Measurements from ENCODE around the gene CFAP73. TPM values are rescaled to one million over a fixed set of nuclear protein-coding genes. Genes with fewer than 3 reads are reported as not detected.

The CFAP73 gene
- total RNA-seq, 3 donors from 2014 or later: 0.29 to 0.46 (median 0.38) TPM

DNA sequence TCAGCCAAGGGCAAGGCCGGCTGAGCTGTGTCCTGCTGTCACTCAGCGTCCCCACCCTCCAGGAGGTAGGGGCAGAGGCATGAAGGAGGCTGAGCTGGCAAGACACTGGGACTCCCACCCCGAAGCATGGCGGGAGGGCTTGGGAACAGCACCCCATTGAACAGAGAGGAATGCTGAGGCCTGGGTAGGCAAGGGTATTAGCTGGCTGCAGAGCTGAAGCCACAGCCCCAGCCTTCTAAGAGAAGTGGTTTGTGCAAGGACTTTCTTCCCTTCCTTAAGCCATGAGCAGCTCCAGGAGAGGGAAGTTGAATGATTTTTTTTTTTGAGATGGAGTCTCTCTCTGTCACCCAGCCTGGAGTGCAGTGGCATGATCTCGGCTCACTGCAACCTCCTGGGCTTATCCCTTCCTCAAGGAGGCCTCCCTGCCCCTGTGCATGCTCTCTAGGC lies 6.6 kb upstream of the CFAP73 start:
- Mint-ChIP-seq H3K9me3 (peaks cover 5% of the 10 kb centered on the region), H3K4me1 (ENCODE audit: low read depth) (peaks cover 3% of the 10 kb centered on the region), H3K27me3 (ENCODE audit: low read depth) (no peaks in the 10 kb centered on the region), H3K4me3 (no peak overlapping the region), H3K36me3 (ENCODE audit: insufficient read depth) (no peaks in the 10 kb centered on the region)
- no peak for DNase-seq
- no peak for ATAC-seq

DNA sequence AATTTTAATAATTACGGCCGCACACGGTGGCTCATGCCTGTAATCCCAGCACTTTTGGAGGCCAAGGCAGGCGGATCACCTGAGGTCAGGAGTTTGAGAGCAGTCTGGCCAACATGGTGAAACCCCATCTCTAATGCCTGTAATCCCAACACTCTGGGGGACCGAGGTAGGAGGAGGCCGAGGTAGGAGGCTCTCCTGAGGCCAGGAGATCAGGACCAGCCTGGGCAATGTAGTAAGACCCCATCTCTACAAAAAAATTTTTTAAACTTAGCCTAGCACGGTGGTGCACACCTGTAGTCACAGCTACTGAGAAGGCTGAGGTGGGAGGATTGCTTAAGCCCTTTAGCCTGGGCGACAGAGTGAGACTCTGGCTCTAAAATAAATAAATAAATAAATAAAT lies 5.6 kb upstream of the CFAP73 start:
- Mint-ChIP-seq H3K4me1 (ENCODE audit: low read depth) (peaks cover 3% of the 10 kb centered on the region), H3K9me3 (peaks cover 5% of the 10 kb centered on the region), H3K4me3 (no peak overlapping the region), H3K27me3 (ENCODE audit: low read depth) (no peaks in the 10 kb centered on the region), H3K36me3 (ENCODE audit: insufficient read depth) (no peaks in the 10 kb centered on the region)
- no peak for ATAC-seq
- no peak for DNase-seq

DNA sequence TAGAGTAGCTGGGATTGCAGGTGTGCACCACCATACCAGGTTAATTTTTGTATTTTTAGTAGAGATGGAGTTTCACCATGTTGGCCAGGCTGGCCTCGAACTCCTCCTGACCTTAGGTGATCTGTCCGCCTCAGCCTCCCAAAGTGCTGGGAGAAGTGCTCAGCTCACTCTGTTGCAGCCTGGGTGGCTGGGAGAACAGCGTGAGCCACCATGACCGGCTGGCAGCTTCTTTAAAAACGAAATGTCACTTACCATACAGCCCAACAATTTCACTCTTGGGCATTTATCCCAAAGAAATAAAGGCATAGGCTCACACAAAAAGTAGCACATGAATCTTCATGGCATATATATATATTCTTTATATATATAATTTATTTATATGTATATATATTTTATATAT lies 4.7 kb upstream of the CFAP73 start:
- peaks cover 5% of the 10 kb centered on the region for H3K9me3 Mint-ChIP-seq
- H3K4me3 Mint-ChIP-seq: no peak overlapping the region
- ATAC-seq (no peak), DNase-seq (no peak)
- peaks cover under 1% of the 10 kb centered on the region for H3K27me3 Mint-ChIP-seq (ENCODE audit: low read depth)
- H3K4me1 Mint-ChIP-seq (ENCODE audit: low read depth): peaks cover 3% of the 10 kb centered on the region
- H3K36me3 Mint-ChIP-seq (ENCODE audit: insufficient read depth): no peaks in the 10 kb centered on the region

DNA sequence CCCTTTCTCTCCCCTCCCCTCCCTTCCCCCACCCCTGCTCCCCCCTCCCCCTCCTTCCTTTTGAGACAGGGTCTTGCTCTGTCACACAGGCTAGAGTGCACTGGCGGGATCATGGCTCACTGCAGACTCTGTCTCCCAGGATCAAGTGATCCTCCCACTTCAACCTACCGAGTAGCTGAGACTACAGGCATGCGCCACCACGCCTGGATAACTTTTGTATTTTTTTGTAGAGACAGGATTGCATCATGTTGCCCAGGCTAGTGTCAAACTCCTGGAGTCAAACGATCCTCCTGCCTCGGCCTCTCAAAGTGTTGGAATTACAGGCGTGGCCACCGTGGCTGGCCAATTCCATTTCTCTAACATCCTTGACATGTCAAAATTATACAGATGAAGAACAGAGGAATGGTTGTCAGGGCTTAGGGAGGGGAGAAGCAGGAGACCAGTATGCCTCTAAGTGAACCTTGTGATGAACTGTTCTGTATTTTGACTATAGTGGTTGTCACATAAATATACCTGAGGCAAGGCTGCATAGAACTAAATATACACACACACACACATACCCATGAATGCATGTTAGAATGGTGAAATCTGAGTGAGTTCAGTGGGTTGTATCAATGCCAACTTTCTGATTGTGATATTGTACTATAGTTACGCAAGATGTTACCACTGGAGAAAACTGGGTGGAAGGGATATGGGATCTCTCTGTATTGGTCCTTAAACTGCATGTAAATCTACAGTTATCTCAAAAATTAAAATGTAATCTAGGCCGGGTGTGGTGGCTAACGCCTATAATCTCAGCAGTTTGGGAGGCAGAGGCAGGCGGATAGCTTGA lies 3.6 kb upstream of the CFAP73 start:
- ATAC-seq (no peak), DNase-seq (no peak)
- H3K36me3 Mint-ChIP-seq (ENCODE audit: insufficient read depth): no peaks in the 10 kb centered on the region
- peaks cover 5% of the 10 kb centered on the region for H3K9me3 Mint-ChIP-seq
- H3K4me1 Mint-ChIP-seq (ENCODE audit: low read depth): peaks cover 3% of the 10 kb centered on the region
- peaks cover 6% of the 10 kb centered on the region for H3K27me3 Mint-ChIP-seq (ENCODE audit: low read depth)
- no peak overlapping the region for H3K4me3 Mint-ChIP-seq

DNA sequence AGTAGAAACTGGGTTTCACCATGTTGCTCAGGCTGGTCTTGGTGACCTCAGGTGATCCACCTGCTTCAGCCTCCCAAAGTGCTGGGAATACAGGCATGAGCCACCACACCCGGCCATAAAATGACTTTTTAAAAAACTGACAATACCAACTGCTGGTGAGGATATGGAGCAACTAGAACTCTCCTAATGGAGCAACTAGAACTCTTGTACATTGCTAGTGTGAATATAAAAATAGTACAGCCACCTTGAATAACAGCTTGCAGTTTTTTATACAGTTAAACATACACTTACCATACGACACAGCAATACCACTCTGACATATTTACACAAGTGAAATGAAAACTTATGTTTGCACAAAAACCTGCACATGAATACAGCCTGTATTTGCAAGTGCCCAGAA lies 2.5 kb upstream of the CFAP73 start:
- peaks cover 6% of the 10 kb centered on the region for H3K27me3 Mint-ChIP-seq (ENCODE audit: low read depth)

DNA sequence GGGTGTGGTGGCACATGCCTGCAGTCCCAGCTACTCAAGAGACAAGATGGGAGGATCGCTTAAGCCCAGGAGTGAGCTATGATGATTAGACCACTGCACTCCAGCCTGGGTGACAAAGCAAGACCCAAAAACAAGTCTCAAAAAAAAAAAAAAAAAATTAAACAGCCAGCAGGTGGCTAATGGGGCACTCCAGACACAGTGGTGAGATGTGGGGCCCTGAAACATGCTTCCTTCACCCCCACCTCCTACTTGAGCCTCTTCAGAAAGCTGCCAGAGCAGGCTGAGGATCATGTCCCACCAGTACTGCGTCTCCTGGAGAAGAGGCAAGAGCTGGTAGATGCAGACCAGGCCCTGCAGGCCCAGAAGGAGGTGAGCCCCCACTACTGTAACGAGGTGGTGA lies 2.1 kb downstream of the CFAP73 start:
- peaks cover 5% of the 10 kb centered on the region for H3K9me3 Mint-ChIP-seq
- no peaks in the 10 kb centered on the region for H3K36me3 Mint-ChIP-seq (ENCODE audit: insufficient read depth)
- DNase-seq (no peak), ATAC-seq (no peak)
- H3K4me1 Mint-ChIP-seq (ENCODE audit: low read depth): peaks cover 17% of the 10 kb centered on the region
- peak overlapping the region; percentile 75 for H3K4me3 Mint-ChIP-seq
- peaks cover 11% of the 10 kb centered on the region for H3K27me3 Mint-ChIP-seq (ENCODE audit: low read depth)

More for the DNA sequence above, 2.5 kb upstream of the CFAP73 start:
- Mint-ChIP-seq H3K9me3 (peaks cover 5% of the 10 kb centered on the region), H3K4me1 (ENCODE audit: low read depth) (peaks cover 5% of the 10 kb centered on the region), H3K36me3 (ENCODE audit: insufficient read depth) (no peaks in the 10 kb centered on the region), H3K4me3 (no peak overlapping the region)
- ATAC-seq (no peak), DNase-seq (no peak)

DNA sequence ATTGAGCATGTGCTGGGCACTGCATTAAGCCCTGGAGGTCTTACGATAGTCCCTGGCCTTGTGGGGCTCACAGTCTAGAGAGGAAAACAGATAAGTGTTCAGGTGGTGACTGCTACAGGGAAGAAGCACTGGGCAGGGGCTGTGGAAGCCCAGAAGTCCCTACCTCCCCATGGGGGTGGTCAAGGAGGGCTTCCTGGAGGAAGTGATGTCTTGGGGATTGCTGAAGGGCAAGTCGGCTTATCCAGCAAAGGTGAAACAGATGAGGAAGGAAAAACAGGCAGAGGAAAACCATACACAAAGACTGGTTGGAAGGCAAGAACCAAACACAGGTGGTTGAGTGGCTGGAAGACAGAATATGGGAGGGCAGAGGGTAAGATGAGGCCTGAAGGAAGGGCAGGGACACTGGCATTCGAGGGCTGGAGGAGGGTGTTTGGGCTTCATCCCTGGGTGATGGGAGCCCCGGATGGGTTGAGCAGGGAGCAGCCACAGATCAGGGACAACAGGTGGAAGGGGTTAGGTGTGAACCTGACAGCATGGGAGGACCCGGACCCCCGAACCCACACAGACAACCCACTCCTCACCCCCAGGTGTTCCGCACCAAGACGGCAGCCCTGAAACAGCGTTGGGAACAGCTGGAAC lies 2.8 kb downstream of the CFAP73 start:
- ATAC-seq (no peak), DNase-seq (no peak)
- H3K9me3 Mint-ChIP-seq: peaks cover 2% of the 10 kb centered on the region
- peaks cover 21% of the 10 kb centered on the region for H3K4me1 Mint-ChIP-seq (ENCODE audit: low read depth)
- peaks cover 3% of the 10 kb centered on the region for H3K36me3 Mint-ChIP-seq (ENCODE audit: insufficient read depth)
- H3K27me3 Mint-ChIP-seq (ENCODE audit: low read depth): peaks cover 11% of the 10 kb centered on the region
- peak overlapping the region; percentile 75 for H3K4me3 Mint-ChIP-seq

DNA sequence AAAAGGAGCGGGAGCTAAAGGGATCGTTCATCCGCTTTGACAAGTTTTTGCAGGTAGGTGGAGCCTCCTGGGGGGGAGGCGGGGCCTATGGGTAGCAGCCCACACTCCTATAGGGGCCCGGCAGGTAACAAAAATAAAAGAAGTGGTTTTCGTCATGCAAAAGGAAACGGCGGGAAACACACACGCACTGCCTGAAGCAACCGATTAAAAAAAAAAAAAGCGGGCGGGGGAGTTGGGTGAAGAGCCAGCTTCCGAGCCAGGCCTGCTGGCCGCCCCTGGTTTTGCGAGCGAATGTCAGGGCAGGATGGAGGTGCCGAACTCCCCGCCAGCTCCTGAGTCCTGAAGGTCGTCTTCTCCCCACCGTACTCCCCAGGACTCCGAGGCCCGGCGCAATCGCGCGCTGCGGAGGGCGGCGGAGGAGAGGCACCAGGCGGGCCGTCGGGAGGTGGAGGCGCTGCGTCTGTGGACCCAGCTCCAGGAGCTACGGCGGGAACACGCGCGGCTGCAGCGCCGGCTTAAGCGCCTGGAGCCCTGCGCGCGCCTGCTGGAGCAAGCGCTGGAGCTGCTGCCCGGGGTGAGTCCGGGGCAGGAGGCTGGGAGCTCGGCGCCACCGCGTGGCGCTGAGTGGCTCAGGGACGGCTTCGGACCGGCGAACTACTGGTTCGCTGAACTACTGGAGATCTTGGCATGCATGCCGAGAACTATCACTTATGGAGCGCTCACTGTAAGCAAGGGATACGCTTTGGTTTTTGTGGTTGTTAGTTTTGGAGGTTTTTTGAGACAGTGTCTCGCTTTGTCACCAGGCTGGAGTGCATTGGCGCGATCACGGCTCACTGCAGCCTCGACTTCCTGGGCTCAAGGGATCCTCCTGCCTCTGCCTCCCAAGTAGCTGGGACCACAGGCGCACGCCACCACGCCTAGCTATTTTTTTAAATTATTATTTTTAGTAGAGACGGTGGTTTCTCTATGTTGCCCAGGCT lies 3.6 kb downstream of the CFAP73 start:
- peaks cover 3% of the 10 kb centered on the region for H3K36me3 Mint-ChIP-seq (ENCODE audit: insufficient read depth)
- peak; percentile 68 to 72 for ATAC-seq
- DNase-seq: peak; percentile 54
- peaks cover 22% of the 10 kb centered on the region for H3K4me1 Mint-ChIP-seq (ENCODE audit: low read depth)
- H3K9me3 Mint-ChIP-seq: no peaks in the 10 kb centered on the region
- peak overlapping the region; percentile 75 for H3K4me3 Mint-ChIP-seq
- peaks cover 11% of the 10 kb centered on the region for H3K27me3 Mint-ChIP-seq (ENCODE audit: low read depth)

DNA sequence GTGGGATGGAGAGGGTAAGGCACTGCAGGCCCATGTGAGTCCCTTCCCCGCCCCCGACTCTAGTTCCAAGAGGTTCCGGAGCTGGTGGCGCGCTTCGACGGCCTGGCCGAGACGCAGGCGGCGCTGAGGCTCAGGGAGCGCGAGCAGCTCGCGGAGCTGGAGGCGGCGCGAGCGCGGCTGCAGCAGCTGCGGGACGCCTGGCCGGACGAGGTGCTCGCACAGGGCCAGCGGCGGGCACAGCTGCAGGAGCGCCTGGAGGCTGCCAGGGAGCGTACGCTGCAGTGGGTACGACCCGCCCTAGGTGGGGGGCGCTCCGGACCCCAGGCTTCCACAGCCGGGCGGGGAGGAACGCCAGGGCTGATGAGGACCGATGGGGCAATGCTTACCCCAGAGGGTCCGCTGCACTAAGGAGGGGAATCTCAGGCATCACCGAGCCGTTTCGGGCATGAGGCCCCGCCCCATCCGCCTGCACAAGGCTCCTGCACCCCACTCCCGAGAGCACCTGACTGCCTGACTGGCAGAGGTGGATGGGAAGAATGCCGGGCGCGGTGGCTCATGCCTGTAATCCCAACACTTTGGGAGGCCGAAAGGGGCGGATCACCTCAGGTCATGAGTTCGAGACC lies 4.9 kb downstream of the CFAP73 start:
- Mint-ChIP-seq H3K4me3 (peak overlapping the region; percentile 40), H3K9me3 (no peaks in the 10 kb centered on the region), H3K36me3 (ENCODE audit: insufficient read depth) (peaks cover 6% of the 10 kb centered on the region), H3K4me1 (ENCODE audit: low read depth) (peaks cover 22% of the 10 kb centered on the region), H3K27me3 (ENCODE audit: low read depth) (peaks cover 11% of the 10 kb centered on the region)
- peak in 1 of 2 donors; percentile 7 for ATAC-seq
- no peak for DNase-seq

DNA sequence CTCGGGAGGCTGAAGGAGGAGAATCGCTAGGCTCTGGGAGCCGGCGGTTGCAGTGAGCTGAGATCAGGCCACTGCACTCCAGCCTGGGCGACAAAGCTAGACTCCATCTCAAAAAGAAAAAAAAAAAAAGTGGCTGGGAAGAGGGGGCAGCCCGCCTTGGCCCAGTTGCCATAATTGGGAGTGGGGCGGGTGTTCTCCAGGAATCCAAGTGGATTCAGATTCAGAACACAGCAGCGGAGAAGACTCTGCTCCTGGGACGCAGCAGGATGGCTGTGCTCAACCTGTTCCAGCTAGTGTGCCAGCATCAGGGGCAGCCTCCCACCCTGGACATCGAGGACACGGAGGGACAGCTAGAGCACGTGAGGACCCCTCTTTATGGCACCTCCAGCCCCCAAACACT lies 5.5 kb downstream of the CFAP73 start:
- Mint-ChIP-seq H3K9me3 (no peaks in the 10 kb centered on the region), H3K36me3 (ENCODE audit: insufficient read depth) (peaks cover 7% of the 10 kb centered on the region), H3K4me1 (ENCODE audit: low read depth) (peaks cover 22% of the 10 kb centered on the region), H3K4me3 (no peak overlapping the region), H3K27me3 (ENCODE audit: low read depth) (peaks cover 9% of the 10 kb centered on the region)
- DNase-seq (no peak), ATAC-seq (no peak)

DNA sequence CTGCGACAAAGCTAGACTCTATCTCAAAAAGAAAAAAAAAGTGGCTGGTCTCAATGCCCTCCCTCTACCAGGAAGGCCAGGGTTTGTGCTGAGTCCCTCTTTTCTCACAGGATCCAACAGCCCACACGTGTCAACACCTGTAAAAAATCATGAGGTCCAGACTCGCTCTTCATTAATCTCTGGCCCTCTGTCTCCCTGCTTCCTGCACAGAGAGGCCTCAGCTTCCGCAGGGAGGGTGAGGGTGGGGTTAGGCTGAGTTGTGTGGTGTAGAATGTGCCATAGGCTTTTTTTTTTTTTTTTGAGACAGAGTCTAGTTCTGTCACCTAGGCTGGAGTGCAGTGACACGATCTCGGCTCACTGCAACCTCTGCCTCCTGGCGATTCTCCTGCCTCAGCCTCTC lies 6.1 kb downstream of the CFAP73 start:
- Mint-ChIP-seq H3K9me3 (no peaks in the 10 kb centered on the region), H3K4me1 (ENCODE audit: low read depth) (peaks cover 22% of the 10 kb centered on the region), H3K36me3 (ENCODE audit: insufficient read depth) (peaks cover 10% of the 10 kb centered on the region), H3K27me3 (ENCODE audit: low read depth) (peaks cover 5% of the 10 kb centered on the region), H3K4me3 (no peak overlapping the region)
- ATAC-seq (no peak), DNase-seq (no peak)

DNA sequence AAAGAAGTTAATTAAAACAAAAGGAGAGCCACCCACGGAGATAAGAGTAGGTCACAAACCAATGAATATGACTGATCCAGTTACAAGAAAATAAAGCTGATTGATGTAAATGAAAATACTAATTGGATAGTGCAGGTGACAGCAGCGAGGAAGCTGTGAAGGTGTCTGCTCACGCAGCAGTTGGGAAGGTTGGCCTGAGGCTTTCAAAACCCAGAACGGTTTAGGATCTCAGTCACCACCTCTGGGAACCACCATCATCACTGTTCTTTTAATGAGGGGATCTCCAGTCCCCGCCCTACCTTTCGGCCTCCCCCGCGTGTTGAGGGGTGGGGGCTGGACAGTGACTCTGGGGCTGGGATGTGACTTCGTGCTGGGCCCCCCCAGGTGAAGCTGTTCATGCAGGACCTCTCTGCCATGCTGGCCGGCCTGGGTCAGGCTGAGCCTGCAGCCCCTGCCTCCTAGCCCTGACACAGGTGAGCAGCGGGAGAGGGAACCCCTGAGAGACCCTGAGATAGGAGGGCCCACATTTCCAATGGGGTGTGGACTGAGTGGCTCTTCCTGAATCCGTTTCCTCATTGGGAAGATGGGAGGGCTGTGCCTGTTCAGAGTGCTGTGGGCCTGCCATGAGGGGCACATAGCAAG lies 7.8 kb downstream of the CFAP73 start:
- Mint-ChIP-seq H3K4me3 (no peak overlapping the region), H3K27me3 (ENCODE audit: low read depth) (peaks cover 2% of the 10 kb centered on the region), H3K4me1 (ENCODE audit: low read depth) (peaks cover 17% of the 10 kb centered on the region), H3K36me3 (ENCODE audit: insufficient read depth) (peaks cover 21% of the 10 kb centered on the region), H3K9me3 (no peaks in the 10 kb centered on the region)
- no peak for DNase-seq
- ATAC-seq: no peak

DNA sequence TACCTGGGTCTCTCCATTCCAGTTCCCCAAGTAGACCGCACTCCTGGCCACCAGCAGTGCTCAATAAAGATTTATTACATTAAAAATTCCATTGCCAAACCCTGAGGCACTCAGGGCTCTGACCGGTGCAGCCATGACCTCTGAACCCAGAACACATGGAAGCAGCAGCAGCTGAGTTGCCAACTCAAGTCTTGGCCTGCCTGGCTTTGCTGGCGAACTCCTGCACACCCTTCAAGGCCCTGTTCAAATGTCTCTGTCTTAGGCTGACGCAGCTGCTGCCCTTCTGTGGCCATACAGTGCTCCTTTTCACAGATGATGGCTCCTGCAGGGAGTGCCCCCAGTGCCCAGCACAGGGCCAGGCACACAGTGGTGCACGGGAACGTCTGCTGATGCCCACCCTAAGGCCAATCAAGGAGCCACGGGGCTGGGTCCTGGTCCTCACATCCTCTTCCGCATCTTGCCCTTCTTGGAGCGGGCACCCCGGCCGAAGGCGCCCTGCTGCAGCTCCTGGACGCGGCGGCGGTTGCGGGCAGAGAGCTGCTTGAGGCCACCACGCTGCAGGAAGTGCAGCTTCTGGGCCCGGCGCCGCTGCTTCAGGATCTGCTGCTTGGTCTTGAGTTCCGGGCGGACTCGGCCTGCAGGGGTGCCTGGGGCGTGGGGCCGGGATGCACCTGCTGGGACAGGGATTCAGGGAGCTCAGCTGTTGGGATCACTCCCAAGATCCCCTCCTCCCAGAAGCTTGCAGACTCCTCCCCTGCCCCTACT lies 9.1 kb downstream of the CFAP73 start:
- H3K4me3 Mint-ChIP-seq: no peak overlapping the region
- H3K9me3 Mint-ChIP-seq: no peaks in the 10 kb centered on the region
- H3K4me1 Mint-ChIP-seq (ENCODE audit: low read depth): peaks cover 11% of the 10 kb centered on the region
- no peaks in the 10 kb centered on the region for H3K27me3 Mint-ChIP-seq (ENCODE audit: low read depth)
- DNase-seq: no peak
- ATAC-seq: no peak
- H3K36me3 Mint-ChIP-seq (ENCODE audit: insufficient read depth): peaks cover 22% of the 10 kb centered on the region

All from activated T-cell treated with anti-CD3 and anti-CD28 coated beads, Interleukin-2, amount 50 U/mL, for 4 hours (primary cell).